Measurements from ENCODE around the gene PRKAG2. TPM values are rescaled to one million over a fixed set of nuclear protein-coding genes. Genes with fewer than 3 reads are reported as not detected.

The PRKAG2 gene
- total and polyA plus RNA-seq, 2 of the 8 experiments (the other 6 are each of a cell fraction or from before 2014, with no cell fraction given), result 7.5 to 18.1 TPM

DNA sequence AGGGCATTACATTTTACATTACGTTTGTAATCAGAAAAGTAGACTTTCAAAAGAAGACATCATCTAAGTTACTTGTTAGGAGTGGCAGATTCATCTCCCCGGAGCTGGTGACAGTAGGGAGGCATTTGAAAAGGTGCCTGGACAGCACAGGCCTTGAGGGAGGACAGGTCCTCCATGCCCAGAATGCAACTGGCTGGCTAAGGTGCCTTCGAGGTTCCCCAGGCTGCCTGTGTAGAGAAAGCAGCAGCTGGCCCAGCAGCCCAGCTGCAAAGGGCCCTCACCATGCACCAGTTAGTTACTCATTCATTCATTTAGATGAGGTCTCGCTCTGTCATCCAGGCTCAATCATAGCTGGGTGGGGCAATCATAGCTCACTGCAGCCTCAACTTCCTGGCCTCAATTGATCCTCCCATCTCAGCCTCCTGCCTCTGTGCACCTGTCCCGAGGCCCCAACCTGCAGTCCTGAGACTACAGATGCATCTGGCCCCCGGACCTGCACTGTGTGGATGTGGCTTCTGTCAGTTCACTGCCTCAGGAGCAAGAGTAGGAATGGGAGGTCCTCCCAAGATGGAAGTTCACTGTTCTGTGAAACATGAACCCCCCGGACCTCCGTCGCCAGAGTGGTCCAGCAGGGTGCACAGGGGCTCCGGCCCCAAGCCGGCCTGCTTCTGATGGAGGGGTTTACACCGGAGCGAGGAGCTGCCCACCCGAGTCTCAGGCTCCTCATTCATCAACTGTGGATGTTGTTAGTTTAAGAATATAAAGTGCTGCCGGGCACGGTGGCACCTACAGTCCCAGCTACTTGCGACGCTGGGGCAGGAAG lies 36.6 kb downstream of the PRKAG2 start:
- 86% methylated on average over 16 of the region's 18 CpGs; no CpG with 5 or more reads in 1 of the 2 experiments for WGBS, 2 experiments (ENCODE audit: extremely low coverage in 1 of 2, insufficient coverage in 1 of 2, insufficient read length in 1 of 2, insufficient replicate concordance in 2 of 2, low coverage in 1 of 2, low lambda C conversion rate in 2 of 2, missing lambda C conversion rate in 1 of 2)
- Histone ChIP-seq H3K36me3 (ENCODE audit: control insufficient read depth in 2 of 4, insufficient read depth in 4 of 4, low read length in 3 of 4) (no peaks in the 10 kb centered on the region), H4K8ac (ENCODE audit: extremely low read depth, insufficient read depth, low read length) (no peak overlapping the region), H2AK5ac (ENCODE audit: low read depth, low read length) (no peak overlapping the region), H2BK12ac (ENCODE audit: low read depth, low read length) (no peak overlapping the region), H3K56ac (replicated peaks; ENCODE audit: insufficient read length, low read depth, low read length) (no peak overlapping the region), H2BK15ac (ENCODE audit: low read length) (no peak overlapping the region), H3K23ac (ENCODE audit: insufficient read length) (no peak overlapping the region), H3K4ac (replicated peaks; ENCODE audit: insufficient read length, low read depth, low read length) (no peak overlapping the region), H2BK20ac (ENCODE audit: low read length) (no peak overlapping the region), H3K4me3 (ENCODE audit: extremely low read depth in 1 of 4, insufficient read depth in 2 of 4, low read depth in 3 of 4, low read length in 4 of 4) (no peak overlapping the region), H2BK120ac (replicated peaks; ENCODE audit: low read depth, low read length) (no peak overlapping the region), H4K91ac (replicated peaks; ENCODE audit: insufficient read length, low read length) (no peak overlapping the region), H3K4me1 (replicated peaks in 1 of 4; ENCODE audit: control insufficient read depth in 3 of 4, insufficient read depth in 4 of 4, low read length in 3 of 4) (peaks cover 0 to 18% (median 4%) of the 10 kb centered on the region in 4 experiments; a peak in 4 of 7 replicates), H2BK5ac (ENCODE audit: low read depth, low read length) (no peak overlapping the region), H3K79me2 (ENCODE audit: control insufficient read depth in 1 of 2, insufficient read depth in 2 of 2, low read length in 2 of 2) (no peaks in the 10 kb centered on the region), H2AFZ (ENCODE audit: low read length) (no peak overlapping the region), H4K20me1 (replicated peaks in 1 of 2; ENCODE audit: control insufficient read depth in 1 of 2, insufficient read depth in 2 of 2, low read length in 2 of 2) (no peaks in the 10 kb centered on the region), H3K79me1 (ENCODE audit: low read depth, low read length) (no peaks in the 10 kb centered on the region), H3K18ac (ENCODE audit: extremely low read depth, low read length) (no peak overlapping the region), H4K5ac (ENCODE audit: insufficient read length, low read depth, low read length) (no peak overlapping the region), H3K14ac (ENCODE audit: insufficient read length) (no peak overlapping the region), H3K23me2 (ENCODE audit: low read depth, low read length) (peaks cover 17% of the 10 kb centered on the region; the same call in 1 of the 2 replicates), H3K9ac (replicated peaks in 1 of 4; ENCODE audit: extremely low read depth in 1 of 4, low read depth in 3 of 4, low read length in 3 of 4) (no peak overlapping the region), H3K9me3 (ENCODE audit: insufficient read depth in 2 of 2, low read depth in 1 of 2, low read length in 1 of 2) (no peaks in the 10 kb centered on the region), H3K27me3 (replicated peaks in 1 of 4; ENCODE audit: control insufficient read depth in 3 of 4, extremely low read depth in 1 of 4, insufficient read depth in 3 of 4, low read length in 3 of 4) (no peaks in the 10 kb centered on the region), H3K4me2 (ENCODE audit: insufficient read depth in 1 of 2, low read depth in 2 of 2, low read length in 2 of 2) (no peak overlapping the region), H3K27ac (ENCODE audit: low read depth, low read length) (no peak overlapping the region)
- ChIA-PET POLR2A (ENCODE audit: partially characterized antibody) (no interaction called here), CTCF (ENCODE audit: partially characterized antibody) (interaction anchor here (0.5 to 2.1 kb wide), 6 partner anchors 10 to 1141 kb away, joined by 3 to 5 read pairs (median 4); no protein-coding TSS in a partner anchor)
- no peak for DNase-seq (ENCODE audit: low read depth in 1 of 2, low spot score in 2 of 2)
- FAIRE-seq, result no peak
- TF ChIP-seq POLR2AphosphoS5 (IDR thresholded peaks at IDR 0.05; ENCODE audit: low read depth, low read length) (no peak), TAF7 (optimal IDR thresholded peaks at IDR 0.05; ENCODE audit: borderline replicate concordance, low read depth, low read length) (no peak), CTBP2 (IDR thresholded peaks at IDR 0.05; ENCODE audit: borderline replicate concordance, insufficient read depth, insufficient read length, low read length) (no peak), SP2 (IDR thresholded peaks at IDR 0.05; ENCODE audit: low read length) (no peak), ZNF274 (IDR thresholded peaks at IDR 0.05; ENCODE audit: borderline replicate concordance, extremely low read depth, low read length) (no peak), PHF8 (conservative IDR thresholded peaks at IDR 0.05; ENCODE audit: low read depth, low read length) (no peak), CBX5 (IDR thresholded peaks at IDR 0.05; ENCODE audit: low read depth, low read length) (no peak), ASH2L (IDR thresholded peaks at IDR 0.05; ENCODE audit: low read length) (no peak), BACH1 (IDR thresholded peaks at IDR 0.05; ENCODE audit: low read length) (no peak), EP300 (IDR thresholded peaks at IDR 0.05; ENCODE audit: borderline replicate concordance in 1 of 2, low read depth in 2 of 2, low read length in 2 of 2) (no peak), HDAC2 (IDR thresholded peaks at IDR 0.05; ENCODE audit: borderline replicate concordance in 1 of 2, low read depth in 2 of 2, low read length in 2 of 2) (no peak)
- TF ChIP-seq, protein P1, sequence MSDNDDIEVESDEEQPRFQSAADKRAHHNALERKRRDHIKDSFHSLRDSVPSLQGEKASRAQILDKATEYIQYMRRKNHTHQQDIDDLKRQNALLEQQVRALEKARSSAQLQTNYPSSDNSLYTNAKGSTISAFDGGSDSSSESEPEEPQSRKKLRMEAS (IDR thresholded peaks at IDR 0.05), result no peak

All from H1 (cell line).